MM.1S (cell line): Measurements from ENCODE around the gene APBB1IP.
"Not testable (repeated sequence)": the region's sequence is repeated elsewhere in the genome, so short reads cannot be mapped to it uniquely, and the experiment has no call there.

Experiments used
- DNase-seq: peaks from one replicate; pipeline ENCODE4 v3.0.0-alpha.2; 2015
- H2AFZ ChIP-seq: fragments of 300-600 bp; sonication (generic); 2 replicates; pipeline ENCODE4 v1.6.0; 2016; ENCODE audit warnings: antibody characterized with exemption, low read length
- H3F3A ChIP-seq: fragments of 300-600 bp; sonication (generic); 2 replicates; pipeline ENCODE4 v1.6.1; 2016; ENCODE audit warnings: mild to moderate bottlenecking, antibody characterized with exemption, low read length, moderate library complexity, mixed read lengths; ENCODE audit not compliant: insufficient read depth
- H3K27ac ChIP-seq: fragments of 300-600 bp; sonication (generic); 2 replicates; pipeline ENCODE4 v1.5.1; 2016; ENCODE audit warnings: mild to moderate bottlenecking, low read length
- H3K27me3 ChIP-seq: fragments of 300-600 bp; sonication (generic); replicated peaks from 2 replicates; pipeline ENCODE4 v1.6.0; 2016; ENCODE audit warnings: low read length; ENCODE audit not compliant: insufficient read depth
- H3K36me3 ChIP-seq: fragments of 300-600 bp; sonication (generic); replicated peaks from 2 replicates; pipeline ENCODE4 v1.6.1; 2016; ENCODE audit warnings: mild to moderate bottlenecking, low read length, mixed read lengths; ENCODE audit not compliant: insufficient read depth
- H3K4me1 ChIP-seq: fragments of 300-600 bp; sonication (generic); 2 replicates; pipeline ENCODE4 v1.6.1; 2016; ENCODE audit warnings: low read length, mixed read lengths
- H3K4me2 ChIP-seq: fragments of 300-600 bp; sonication (generic); 2 replicates; pipeline ENCODE4 v1.6.0; 2016; ENCODE audit warnings: low read depth, low read length
- H3K4me3 ChIP-seq: fragments of 300-600 bp; sonication (generic); 2 replicates; pipeline ENCODE4 v1.5.1; 2016; ENCODE audit warnings: low read length, mixed read lengths
- H3K79me2 ChIP-seq: fragments of 300-600 bp; sonication (generic); 2 replicates; pipeline ENCODE4 v1.6.1; 2016; ENCODE audit warnings: mixed run types, low read length, mixed read lengths
- H3K9ac ChIP-seq: fragments of 300-600 bp; sonication (generic); 2 replicates; pipeline ENCODE4 v1.6.1; 2016; ENCODE audit warnings: low read length, mixed read lengths
- H3K9me2 ChIP-seq: fragments of 300-600 bp; sonication (generic); replicated peaks from 2 replicates; pipeline ENCODE4 v1.6.1; 2016; ENCODE audit warnings: mild to moderate bottlenecking, low read length, mixed read lengths; ENCODE audit not compliant: insufficient read depth
- H3K9me3 ChIP-seq: fragments of 300-600 bp; sonication (generic); replicated peaks from 2 replicates; pipeline ENCODE4 v1.6.1; 2016; ENCODE audit warnings: mild to moderate bottlenecking, low read length, mixed read lengths; ENCODE audit not compliant: insufficient read depth
- H4K20me1 ChIP-seq: fragments of 300-600 bp; sonication (generic); 2 replicates; pipeline ENCODE4 v1.6.1; 2016; ENCODE audit warnings: mild to moderate bottlenecking, low read length, moderate library complexity, mixed read lengths; ENCODE audit not compliant: insufficient read depth
- EZH2 ChIP-seq: fragments of 300-600 bp; sonication (generic); optimal IDR thresholded peaks from 2 replicates; pipeline ENCODE3; 2017; ENCODE audit warnings: low read depth, mild to moderate bottlenecking, antibody characterized with exemption, low read length, mixed read lengths
- EZH2phosphoT487 ChIP-seq: fragments of 300-600 bp; sonication (generic); IDR thresholded peaks from 2 replicates; pipeline ENCODE4 v1.6.1; 2018; ENCODE audit warnings: antibody characterized with exemption, low read length
- TF ChIP-seq, protein P1 (sequence below): fragments of 300-600 bp; sonication (generic); IDR thresholded peaks from 2 replicates; pipeline ENCODE4 v1.5.1; 2016; ENCODE audit warnings: antibody characterized with exemption, low read length, mixed read lengths

Gene APBB1IP

GRCh38 chr10:26463986-26464385 is 25.8 kb downstream of the APBB1IP start:
- no peaks in the 10 kb centered on the region for H3K9me2 ChIP-seq
- no peaks in the 10 kb centered on the region for H3K27me3 ChIP-seq
- H3K27ac ChIP-seq: no peak overlapping the region
- no peaks in the 10 kb centered on the region for H3K36me3 ChIP-seq
- no peak overlapping the region for H3K4me3 ChIP-seq
- no peaks in the 10 kb centered on the region; the same call in 1 of the 2 replicates for H4K20me1 ChIP-seq
- H3K79me2 ChIP-seq: no peaks in the 10 kb centered on the region
- H3K4me2 ChIP-seq: no peak overlapping the region
- H3K9ac ChIP-seq: no peak overlapping the region
- no peak for DNase-seq
- H3K9me3 ChIP-seq: no peaks in the 10 kb centered on the region
- H2AFZ ChIP-seq: no peak overlapping the region
- H3K4me1 ChIP-seq: no peaks in the 10 kb centered on the region
- TF ChIP-seq, protein P1, sequence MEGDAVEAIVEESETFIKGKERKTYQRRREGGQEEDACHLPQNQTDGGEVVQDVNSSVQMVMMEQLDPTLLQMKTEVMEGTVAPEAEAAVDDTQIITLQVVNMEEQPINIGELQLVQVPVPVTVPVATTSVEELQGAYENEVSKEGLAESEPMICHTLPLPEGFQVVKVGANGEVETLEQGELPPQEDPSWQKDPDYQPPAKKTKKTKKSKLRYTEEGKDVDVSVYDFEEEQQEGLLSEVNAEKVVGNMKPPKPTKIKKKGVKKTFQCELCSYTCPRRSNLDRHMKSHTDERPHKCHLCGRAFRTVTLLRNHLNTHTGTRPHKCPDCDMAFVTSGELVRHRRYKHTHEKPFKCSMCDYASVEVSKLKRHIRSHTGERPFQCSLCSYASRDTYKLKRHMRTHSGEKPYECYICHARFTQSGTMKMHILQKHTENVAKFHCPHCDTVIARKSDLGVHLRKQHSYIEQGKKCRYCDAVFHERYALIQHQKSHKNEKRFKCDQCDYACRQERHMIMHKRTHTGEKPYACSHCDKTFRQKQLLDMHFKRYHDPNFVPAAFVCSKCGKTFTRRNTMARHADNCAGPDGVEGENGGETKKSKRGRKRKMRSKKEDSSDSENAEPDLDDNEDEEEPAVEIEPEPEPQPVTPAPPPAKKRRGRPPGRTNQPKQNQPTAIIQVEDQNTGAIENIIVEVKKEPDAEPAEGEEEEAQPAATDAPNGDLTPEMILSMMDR: no peak
- TF ChIP-seq EZH2: no peak
- TF ChIP-seq EZH2phosphoT487: no peak
- no peaks in the 10 kb centered on the region for H3F3A ChIP-seq

DNA sequence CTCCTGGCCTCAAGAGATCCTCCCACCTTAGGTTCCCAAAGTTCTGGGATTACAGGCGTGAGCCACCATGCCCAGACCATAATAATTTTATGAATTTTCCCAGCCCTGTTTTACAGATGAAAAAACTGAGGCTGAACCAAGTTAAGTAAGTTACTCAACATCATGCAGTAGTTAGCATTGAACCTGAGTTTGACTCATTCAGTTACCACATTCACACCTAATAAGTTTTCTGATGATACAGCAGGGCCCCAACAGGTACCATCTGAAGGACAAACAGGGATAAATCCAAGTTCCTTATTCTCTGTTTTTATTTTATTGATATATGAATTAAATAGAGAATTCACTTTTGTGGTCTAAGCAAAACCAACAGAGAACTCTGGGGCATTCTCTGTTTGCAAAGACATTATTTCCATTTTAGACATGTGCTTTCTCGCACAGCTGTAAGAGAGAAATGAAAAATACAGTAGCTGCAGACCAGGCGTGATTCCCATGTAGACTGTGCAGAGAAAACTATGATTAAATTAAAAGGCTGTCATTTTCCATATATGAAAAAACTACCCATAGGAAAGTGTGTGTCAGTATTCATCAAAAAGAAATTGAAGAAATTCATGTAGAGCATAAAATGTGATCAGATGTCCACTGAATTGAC is 26.6 kb downstream of the APBB1IP start:
- H3K27ac ChIP-seq: no peak overlapping the region
- no peaks in the 10 kb centered on the region for H3F3A ChIP-seq
- H3K79me2 ChIP-seq: no peaks in the 10 kb centered on the region
- H4K20me1 ChIP-seq: no peaks in the 10 kb centered on the region; the same call in 1 of the 2 replicates
- H2AFZ ChIP-seq: no peak overlapping the region
- no peaks in the 10 kb centered on the region for H3K9me3 ChIP-seq
- no peaks in the 10 kb centered on the region for H3K36me3 ChIP-seq
- H3K4me1 ChIP-seq: no peaks in the 10 kb centered on the region
- H3K27me3 ChIP-seq: no peaks in the 10 kb centered on the region
- H3K4me2 ChIP-seq: no peak overlapping the region
- no peak overlapping the region for H3K4me3 ChIP-seq
- H3K9ac ChIP-seq: no peak overlapping the region
- DNase-seq: no peak
- no peak for TF ChIP-seq EZH2phosphoT487
- no peak for TF ChIP-seq EZH2
- TF ChIP-seq, protein P1: no peak
- no peaks in the 10 kb centered on the region for H3K9me2 ChIP-seq

- not testable (repeated sequence) for H3K79me2 ChIP-seq, H3F3A ChIP-seq
Observed at GRCh38 chr10:26466531-26466930, 28.4 kb downstream of the APBB1IP start.

DNA sequence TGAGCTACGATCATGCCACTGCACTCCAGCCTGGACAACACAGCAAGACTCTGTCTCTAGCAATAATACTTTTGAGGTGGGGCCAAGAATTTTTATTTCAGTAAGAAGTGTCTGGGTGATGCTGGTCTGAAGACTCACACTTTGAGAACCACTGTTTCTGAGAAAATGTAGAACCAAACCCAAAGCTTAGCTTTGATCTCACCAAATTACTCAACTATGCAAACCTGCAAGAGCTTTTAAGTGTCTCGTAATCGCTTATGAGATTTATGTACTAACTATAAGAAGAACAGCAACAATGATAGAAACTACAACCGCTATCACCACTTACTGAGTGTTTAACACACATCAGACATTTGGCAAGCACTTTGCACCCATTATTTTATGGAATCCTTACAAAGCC is 29.5 kb downstream of the APBB1IP start:
- DNase-seq: no peak
- no peak overlapping the region for H3K4me2 ChIP-seq
- H3K9ac ChIP-seq: no peak overlapping the region
- no peaks in the 10 kb centered on the region for H3K27me3 ChIP-seq
- H4K20me1 ChIP-seq: no peaks in the 10 kb centered on the region; the same call in 1 of the 2 replicates
- no peaks in the 10 kb centered on the region for H3K9me3 ChIP-seq
- TF ChIP-seq EZH2phosphoT487 (no peak), EZH2 (no peak)
- TF ChIP-seq, protein P1: no peak
- no peak overlapping the region for H3K4me3 ChIP-seq
- H3K4me1 ChIP-seq: no peaks in the 10 kb centered on the region
- H3K27ac ChIP-seq: no peak overlapping the region
- no peak overlapping the region for H2AFZ ChIP-seq
- H3F3A ChIP-seq: no peaks in the 10 kb centered on the region
- H3K9me2 ChIP-seq: no peaks in the 10 kb centered on the region
- H3K36me3 ChIP-seq: no peaks in the 10 kb centered on the region
- H3K79me2 ChIP-seq: no peaks in the 10 kb centered on the region

More at GRCh38 chr10:26466531-26466930, 28.4 kb downstream of the APBB1IP start:
- not testable (repeated sequence) for H3K4me1 ChIP-seq, H3K27ac ChIP-seq, H3K27me3 ChIP-seq, H3K9me3 ChIP-seq, H3K4me2 ChIP-seq, H2AFZ ChIP-seq, H3K9me2 ChIP-seq, H3K9ac ChIP-seq, DNase-seq, H4K20me1 ChIP-seq, H3K4me3 ChIP-seq, H3K36me3 ChIP-seq
